GOT3 (cell line): ENCODE measurements around the gene MIER3.
A peak's percentile ranks its signal among the peaks of the same experiment; 100 is the strongest.
"Not testable (repeated sequence)": the region's sequence is repeated elsewhere in the genome, so short reads cannot be mapped to it uniquely, and the experiment has no call there.

Experiments used
- DNase-seq: peaks from one replicate; lab custom pipeline; 2025; ENCODE audit warnings: mixed read lengths; lab: John Stamatoyannopoulos, UW

Gene MIER3

GRCh38 chr5:56951946-56952691 lies at the start of gene MIER3:
MIER3 (minus strand) TSS chr5:56952123; CDS start chr5:56952102, 21 bp downstream.
- DNase-seq, result peak; percentile 44

GRCh38 chr5:56995596-56995995 lies 43.7 kb upstream of the MIER3 start:
- no peak for DNase-seq

GRCh38 chr5:56993241-56993640 lies 41.3 kb upstream of the MIER3 start:
- DNase-seq, result no peak

- no peak for DNase-seq
Observed at GRCh38 chr5:56989676-56990075, 37.8 kb upstream of the MIER3 start.

GRCh38 chr5:56988490-56988889 lies 36.6 kb upstream of the MIER3 start:
- DNase-seq, result no peak

GRCh38 chr5:56987171-56987570 lies 35.2 kb upstream of the MIER3 start:
- no peak for DNase-seq

- no peak for DNase-seq
Observed at GRCh38 chr5:56986626-56986947, 34.7 kb upstream of the MIER3 start.

- DNase-seq, result no peak
Observed at GRCh38 chr5:56985936-56986625, 34.2 kb upstream of the MIER3 start.

GRCh38 chr5:56984445-56984844 lies 32.5 kb upstream of the MIER3 start:
- DNase-seq, result no peak

GRCh38 chr5:56983593-56984361 lies 31.9 kb upstream of the MIER3 start:
- DNase-seq, result no peak

GRCh38 chr5:56981548-56982315 lies 29.8 kb upstream of the MIER3 start:
- DNase-seq, result no peak

- no peak for DNase-seq
Observed at GRCh38 chr5:56979968-56980367, 28.0 kb upstream of the MIER3 start.

- DNase-seq, result not testable (repeated sequence)
Observed at GRCh38 chr5:56979526-56979925, 27.6 kb upstream of the MIER3 start.

GRCh38 chr5:56977822-56978221 lies 25.9 kb upstream of the MIER3 start:
- no peak for DNase-seq

GRCh38 chr5:56977021-56977420 lies 25.1 kb upstream of the MIER3 start:
- no peak for DNase-seq

- no peak for DNase-seq
Observed at GRCh38 chr5:56974241-56974640, 22.3 kb upstream of the MIER3 start.

GRCh38 chr5:56973473-56973872 lies 21.6 kb upstream of the MIER3 start:
- no peak for DNase-seq

- no peak for DNase-seq
Observed at GRCh38 chr5:56971275-56971674, 19.4 kb upstream of the MIER3 start.

GRCh38 chr5:56964173-56964572 lies 12.2 kb upstream of the MIER3 start:
- no peak for DNase-seq

- no peak for DNase-seq
Observed at GRCh38 chr5:56963246-56963645, 11.3 kb upstream of the MIER3 start.

GRCh38 chr5:56962286-56962685 lies 10.4 kb upstream of the MIER3 start:
- no peak for DNase-seq

- no peak for DNase-seq
Observed at GRCh38 chr5:56961746-56962145, 9.8 kb upstream of the MIER3 start.
